ENCODE measurements around the gene CNTN1.

DNA sequence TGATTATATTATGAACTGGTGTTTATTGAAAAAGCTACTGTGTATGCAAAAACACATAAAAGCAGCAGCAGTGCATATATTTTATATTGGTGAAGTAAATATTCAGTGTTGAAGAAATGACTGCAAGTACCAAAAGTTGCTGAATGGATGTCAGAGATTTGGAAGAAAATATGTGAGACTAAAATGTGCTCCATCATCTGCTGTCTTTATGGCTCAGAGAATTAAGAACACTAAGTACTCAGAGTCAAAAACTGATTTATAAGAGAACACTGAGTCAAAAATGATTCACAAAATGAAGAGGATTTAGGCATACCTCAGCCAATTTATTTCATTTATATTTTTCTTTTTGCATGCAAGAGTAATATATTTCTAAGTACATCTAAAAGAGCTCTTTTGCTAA lies 409.6 kb downstream of the CNTN1 start:
- TF ChIP-seq, protein P1, sequence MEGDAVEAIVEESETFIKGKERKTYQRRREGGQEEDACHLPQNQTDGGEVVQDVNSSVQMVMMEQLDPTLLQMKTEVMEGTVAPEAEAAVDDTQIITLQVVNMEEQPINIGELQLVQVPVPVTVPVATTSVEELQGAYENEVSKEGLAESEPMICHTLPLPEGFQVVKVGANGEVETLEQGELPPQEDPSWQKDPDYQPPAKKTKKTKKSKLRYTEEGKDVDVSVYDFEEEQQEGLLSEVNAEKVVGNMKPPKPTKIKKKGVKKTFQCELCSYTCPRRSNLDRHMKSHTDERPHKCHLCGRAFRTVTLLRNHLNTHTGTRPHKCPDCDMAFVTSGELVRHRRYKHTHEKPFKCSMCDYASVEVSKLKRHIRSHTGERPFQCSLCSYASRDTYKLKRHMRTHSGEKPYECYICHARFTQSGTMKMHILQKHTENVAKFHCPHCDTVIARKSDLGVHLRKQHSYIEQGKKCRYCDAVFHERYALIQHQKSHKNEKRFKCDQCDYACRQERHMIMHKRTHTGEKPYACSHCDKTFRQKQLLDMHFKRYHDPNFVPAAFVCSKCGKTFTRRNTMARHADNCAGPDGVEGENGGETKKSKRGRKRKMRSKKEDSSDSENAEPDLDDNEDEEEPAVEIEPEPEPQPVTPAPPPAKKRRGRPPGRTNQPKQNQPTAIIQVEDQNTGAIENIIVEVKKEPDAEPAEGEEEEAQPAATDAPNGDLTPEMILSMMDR (conservative IDR thresholded peaks at IDR 0.05; ENCODE audit: low read depth, low read length): no peak
- TF ChIP-seq RFX5 (IDR thresholded peaks at IDR 0.05; ENCODE audit: low read depth, low read length) (no peak), MAZ (IDR thresholded peaks at IDR 0.05; ENCODE audit: borderline replicate concordance, low read depth, low read length) (no peak), POLR2A (IDR thresholded peaks at IDR 0.05; ENCODE audit: low read depth, low read length) (no peak), NFE2L2 (IDR thresholded peaks at IDR 0.05; ENCODE audit: low read depth, low read length) (no peak)
- TF ChIP-seq, protein P2, sequence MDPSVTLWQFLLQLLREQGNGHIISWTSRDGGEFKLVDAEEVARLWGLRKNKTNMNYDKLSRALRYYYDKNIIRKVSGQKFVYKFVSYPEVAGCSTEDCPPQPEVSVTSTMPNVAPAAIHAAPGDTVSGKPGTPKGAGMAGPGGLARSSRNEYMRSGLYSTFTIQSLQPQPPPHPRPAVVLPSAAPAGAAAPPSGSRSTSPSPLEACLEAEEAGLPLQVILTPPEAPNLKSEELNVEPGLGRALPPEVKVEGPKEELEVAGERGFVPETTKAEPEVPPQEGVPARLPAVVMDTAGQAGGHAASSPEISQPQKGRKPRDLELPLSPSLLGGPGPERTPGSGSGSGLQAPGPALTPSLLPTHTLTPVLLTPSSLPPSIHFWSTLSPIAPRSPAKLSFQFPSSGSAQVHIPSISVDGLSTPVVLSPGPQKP (IDR thresholded peaks at IDR 0.05; ENCODE audit: borderline replicate concordance, low read depth, low read length): no peak

Data from IMR-90 (cell line).